Neural cell (in vitro differentiated cells): ENCODE results near the gene SMCHD1. TPM values are rescaled to one million over a fixed set of nuclear protein-coding genes. Genes with fewer than 3 reads are reported as not detected.

ENCODE experiments used
- H2AFZ ChIP-seq: fragments of 200-600, 300-800 bp; sonication (generic), shearing (Covaris generic); 2 replicates; pipeline ENCODE4 v1.6.0; 2014; ENCODE audit warnings: low read depth, mild to moderate bottlenecking, antibody characterized with exemption, low read length, moderate library complexity
- H3F3A ChIP-seq: fragments of 200-600 bp; shearing (Covaris generic); 2 replicates; pipeline ENCODE4 v1.6.1; 2016; ENCODE audit warnings: mild to moderate bottlenecking, moderate library complexity, mixed read lengths, antibody characterized with exemption, low read length; ENCODE audit not compliant: insufficient read depth, poor library complexity, severe bottlenecking
- H3K27ac ChIP-seq: fragments of 200-600, 300-800 bp; sonication (generic), shearing (Covaris generic); 2 replicates; pipeline ENCODE4 v1.5.1; 2014; ENCODE audit warnings: mild to moderate bottlenecking, low read length, moderate library complexity
- H3K27me3 ChIP-seq: fragments of 300-800, 200-600 bp; sonication (generic), shearing (Covaris generic); 2 replicates; pipeline ENCODE4 v1.6.0; 2014; ENCODE audit warnings: mild to moderate bottlenecking, low read depth, low read length, moderate library complexity; ENCODE audit not compliant: insufficient read depth
- H3K36me3 ChIP-seq: fragments of 300-800, 200-600 bp; sonication (generic), shearing (Covaris generic); 2 replicates; pipeline ENCODE4 v1.5.1; 2014; ENCODE audit warnings: mild to moderate bottlenecking, antibody characterized with exemption, low read length, moderate library complexity; ENCODE audit not compliant: insufficient read depth
- H3K4me2 ChIP-seq: fragments of 300-800, 200-600 bp; sonication (generic), shearing (Covaris generic); 2 replicates; pipeline ENCODE4 v1.6.0; 2014; ENCODE audit warnings: mild to moderate bottlenecking, low read length
- H3K4me3 ChIP-seq: fragments of 300-800, 200-600 bp; sonication (generic), shearing (Covaris generic); 2 replicates; pipeline ENCODE4 v1.5.1; 2014; ENCODE audit warnings: mild to moderate bottlenecking, low read length, moderate library complexity
- H3K79me2 ChIP-seq: fragments of 200-600 bp; shearing (Covaris generic); replicated peaks from 2 replicates; pipeline ENCODE4 v1.6.0; 2014; ENCODE audit warnings: mild to moderate bottlenecking, low read length, moderate library complexity; ENCODE audit not compliant: insufficient read depth
- H3K9ac ChIP-seq: fragments of 300-800, 200-600 bp; sonication (generic), shearing (Covaris generic); 2 replicates; pipeline ENCODE4 v1.6.1; 2016; ENCODE audit warnings: mild to moderate bottlenecking, low read length, mixed read lengths
- H3K9me2 ChIP-seq: fragments of 200-600 bp; shearing (Covaris generic); 2 replicates; pipeline ENCODE4 v1.6.1; 2016; ENCODE audit warnings: mild to moderate bottlenecking, low read length, mixed read lengths; ENCODE audit not compliant: insufficient read depth
- H3K9me3 ChIP-seq: fragments of 200-600, 300-800 bp; sonication (generic), shearing (Covaris generic); 2 replicates; pipeline ENCODE4 v1.6.1; 2016; ENCODE audit warnings: mild to moderate bottlenecking, mixed run types, low read length, moderate library complexity, mixed read lengths
- H4K20me1 ChIP-seq: fragments of 200-600 bp; shearing (Covaris generic); 2 replicates; pipeline ENCODE4 v1.6.1; 2016; ENCODE audit warnings: mild to moderate bottlenecking, mixed run types; ENCODE audit not compliant: insufficient read depth
- CTCF ChIP-seq: fragments of 450-650 bp; IDR thresholded peaks from 2 replicates; pipeline ENCODE4 v1.5.1; 2014; ENCODE audit warnings: antibody characterized with exemption, mild to moderate bottlenecking, moderate library complexity; ENCODE audit not compliant: poor library complexity, severe bottlenecking
- EP300 ChIP-seq: fragments of 450-650 bp; conservative IDR thresholded peaks from 2 replicates; pipeline ENCODE4 v1.6.1; 2014; ENCODE audit warnings: antibody characterized with exemption, mild to moderate bottlenecking, moderate library complexity; ENCODE audit not compliant: poor library complexity, severe bottlenecking
- EZH2 ChIP-seq: fragments of 200-600, 300-800 bp; shearing (Covaris generic), sonication (generic); IDR thresholded peaks from 2 replicates; pipeline ENCODE4 v1.6.1; 2014; ENCODE audit warnings: antibody characterized with exemption, low read length, borderline replicate concordance, mild to moderate bottlenecking; ENCODE audit not compliant: insufficient read depth, poor library complexity, severe bottlenecking
- MXI1 ChIP-seq: fragments of 450-650 bp; conservative IDR thresholded peaks from 2 replicates; pipeline ENCODE4 v1.6.1; 2014; ENCODE audit warnings: antibody characterized with exemption, mild to moderate bottlenecking; ENCODE audit not compliant: poor library complexity, severe bottlenecking
- POLR2AphosphoS5 ChIP-seq: IDR thresholded peaks from 2 replicates; pipeline ENCODE4 v1.6.1; 2012
- RAD21 ChIP-seq: fragments of 450-650 bp; conservative IDR thresholded peaks from 2 replicates; pipeline ENCODE4 v1.6.1; 2014; ENCODE audit warnings: antibody characterized with exemption, mild to moderate bottlenecking, moderate library complexity
- REST ChIP-seq: IDR thresholded peaks from 2 replicates; pipeline ENCODE4 v1.6.1; 2012; ENCODE audit warnings: borderline replicate concordance
- SMC3 ChIP-seq: fragments of 450-650 bp; conservative IDR thresholded peaks from 2 replicates; pipeline ENCODE4 v1.6.1; 2014; ENCODE audit warnings: antibody characterized with exemption, mild to moderate bottlenecking, moderate library complexity; ENCODE audit not compliant: poor library complexity
- TAF1 ChIP-seq: IDR thresholded peaks from 2 replicates; pipeline ENCODE4 v1.6.1; 2012; ENCODE audit warnings: low read depth
- polyA plus RNA-seq: library from polyadenylated mRNA; depleted of rRNA; stranded (reverse); fragments of >200 nt; gene quantifications from 2 replicates; pipeline ENCODE4 v1.2.3, GENCODE V29; 2014

The SMCHD1 gene
- polyA plus RNA-seq, 1 donor from 2014 or later: 49.4 TPM

GRCh38 chr18:2823966-2824365 lies 168.4 kb downstream of the SMCHD1 start (continued):
- TF ChIP-seq MXI1: no peak

- H3F3A ChIP-seq: no peaks in the 10 kb centered on the region
- no peaks in the 10 kb centered on the region for H3K79me2 ChIP-seq
- no peaks in the 10 kb centered on the region for H3K27me3 ChIP-seq
- no peaks in the 10 kb centered on the region for H4K20me1 ChIP-seq
- no peaks in the 10 kb centered on the region for H3K9me2 ChIP-seq
- no peaks in the 10 kb centered on the region for H3K9me3 ChIP-seq
- no peak overlapping the region for H3K4me3 ChIP-seq
- H3K9ac ChIP-seq: no peak overlapping the region
- H2AFZ ChIP-seq: no peak overlapping the region
- no peak overlapping the region for H3K4me2 ChIP-seq
- TF ChIP-seq RAD21: no peak
- no peak for TF ChIP-seq SMC3
- TF ChIP-seq REST: no peak
- TF ChIP-seq CTCF: no peak
- no peak for TF ChIP-seq MXI1
- TF ChIP-seq POLR2AphosphoS5: no peak
- TF ChIP-seq EZH2: no peak
- TF ChIP-seq TAF1: no peak
- no peak for TF ChIP-seq EP300
- H3K36me3 ChIP-seq: no peaks in the 10 kb centered on the region
- H3K27ac ChIP-seq: no peak overlapping the region
Measured at GRCh38 chr18:2824865-2825264, 169.3 kb downstream of the SMCHD1 start.

GRCh38 chr18:2825613-2826175 lies 170.2 kb downstream of the SMCHD1 start:
- TF ChIP-seq CTCF: no peak
- TF ChIP-seq TAF1: no peak
- TF ChIP-seq POLR2AphosphoS5: no peak
- TF ChIP-seq EP300: no peak
- no peak for TF ChIP-seq EZH2
- no peak for TF ChIP-seq RAD21
- H3K9me3 ChIP-seq: no peaks in the 10 kb centered on the region
- H2AFZ ChIP-seq: no peak overlapping the region
- no peak overlapping the region for H3K9ac ChIP-seq
- no peaks in the 10 kb centered on the region for H3K36me3 ChIP-seq
- H3F3A ChIP-seq: no peaks in the 10 kb centered on the region
- H3K79me2 ChIP-seq: no peaks in the 10 kb centered on the region
- no peaks in the 10 kb centered on the region for H3K27me3 ChIP-seq
- no peak overlapping the region for H3K4me2 ChIP-seq
- H4K20me1 ChIP-seq: no peaks in the 10 kb centered on the region
- no peak overlapping the region for H3K27ac ChIP-seq
- no peak overlapping the region for H3K4me3 ChIP-seq
- H3K9me2 ChIP-seq: no peaks in the 10 kb centered on the region
